ENCODE measurements around the gene SLC10A3. TPM values are rescaled to one million over a fixed set of nuclear protein-coding genes. Genes with fewer than 3 reads are reported as not detected.

The SLC10A3 gene
- total and polyA plus RNA-seq, 7 donors, result 7.2 to 39.8 (median 15.7) TPM

GRCh38 chrX:154526901-154527675, 36.7 kb upstream of the SLC10A3 start:
- H3K4me1 ChIP-seq, result peaks cover 4% of the 10 kb centered on the region
- no peaks in the 10 kb centered on the region for H3K9me3 ChIP-seq
- DNase-seq (peak; percentile 73 to 85), ATAC-seq (peak; percentile 80 to 93 (median 84))
- H3K36me3 ChIP-seq (ENCODE audit: insufficient read depth in 1 of 2, low read depth in 1 of 2), result peaks cover 0 to 6% of the 10 kb centered on the region in 2 donors
- intact Hi-C loops (cut with DNase I), result no loop called here
- H3K4me3 ChIP-seq, result peak overlapping the region; percentile 45
- no peaks in the 10 kb centered on the region for H3K27me3 ChIP-seq (ENCODE audit: insufficient read depth in 3 of 3, low read length in 2 of 3)
- WGBS, 3 donors, result 3 to 18% (median 7%) methylated on average over 12 to 15 of the region's 15 CpGs
- TF ChIP-seq CTCF (IDR thresholded peaks at IDR 0.05), result peak; percentile 37
- peak overlapping the region; percentile 71 for H3K27ac ChIP-seq

- no peak for TF ChIP-seq CTCF (IDR thresholded peaks at IDR 0.05)
- no peaks in the 10 kb centered on the region for H3K9me3 ChIP-seq
- no peak overlapping the region for H3K4me3 ChIP-seq
- intact Hi-C loops (cut with DNase I), result no loop called here
- H3K4me1 ChIP-seq, result peaks cover 4% of the 10 kb centered on the region
- no peaks in the 10 kb centered on the region for H3K36me3 ChIP-seq (ENCODE audit: insufficient read depth in 1 of 2, low read depth in 1 of 2)
- ATAC-seq, result no peak
- no peak for DNase-seq
- WGBS, 3 donors, result 67 to 75% (median 74%) methylated on average over 14 of the region's 14 CpGs
- no peaks in the 10 kb centered on the region for H3K27me3 ChIP-seq (ENCODE audit: insufficient read depth in 3 of 3, low read length in 2 of 3)
- no peak overlapping the region for H3K27ac ChIP-seq
These were observed 35.4 kb upstream of the SLC10A3 start for GRCh38 chrX:154525606-154526490.

GRCh38 chrX:154519389-154519788, 29.0 kb upstream of the SLC10A3 start:
- WGBS, 3 donors, result 89 to 97% (median 95%) methylated on average over 7 to 8 of the region's 8 CpGs
- H3K36me3 ChIP-seq (ENCODE audit: insufficient read depth in 1 of 2, low read depth in 1 of 2), result no peaks in the 10 kb centered on the region
- intact Hi-C loops (cut with DNase I), result no loop called here
- DNase-seq (no peak), ATAC-seq (no peak)
- no peak for TF ChIP-seq CTCF (IDR thresholded peaks at IDR 0.05)
- H3K27ac ChIP-seq, result no peak overlapping the region
- H3K27me3 ChIP-seq (ENCODE audit: insufficient read depth in 3 of 3, low read length in 2 of 3), result no peaks in the 10 kb centered on the region
- H3K4me1 ChIP-seq, result no peaks in the 10 kb centered on the region
- H3K9me3 ChIP-seq, result no peaks in the 10 kb centered on the region
- no peak overlapping the region for H3K4me3 ChIP-seq

- no peaks in the 10 kb centered on the region for H3K9me3 ChIP-seq
- peak overlapping the region; percentile 76 for H3K4me3 ChIP-seq
- H3K36me3 ChIP-seq (ENCODE audit: insufficient read depth in 1 of 2, low read depth in 1 of 2), result no peaks in the 10 kb centered on the region
- H3K27me3 ChIP-seq (ENCODE audit: insufficient read depth in 3 of 3, low read length in 2 of 3), result no peaks in the 10 kb centered on the region
- WGBS, 3 donors, result 44 to 57% (median 49%) methylated on average over 19 to 25 of the region's 25 CpGs
- intact Hi-C loops (cut with DNase I), result no loop called here
- TF ChIP-seq CTCF (IDR thresholded peaks at IDR 0.05), result no peak
- ATAC-seq (peak in 1 of 4 donors; percentile 8), DNase-seq (no peak)
- no peaks in the 10 kb centered on the region for H3K4me1 ChIP-seq
- peak overlapping the region; percentile 87 for H3K27ac ChIP-seq
These were observed 26.8 kb upstream of the SLC10A3 start for GRCh38 chrX:154517101-154517781.

Data from psoas muscle (tissue), 8 donors.